H9 (cell line): Measurements from ENCODE around the gene ACAP3. TPM values are rescaled to one million over a fixed set of nuclear protein-coding genes. Genes with fewer than 3 reads are reported as not detected.

Experiments
- DNase-seq: peaks from one replicate; pipeline ENCODE4 v3.0.0-alpha.2; 2017
- H2AFZ ChIP-seq: one replicate; pipeline ENCODE4 v1.6.1; 2013; ENCODE audit warnings: mild to moderate bottlenecking, low read length, control low read depth, moderate library complexity
- H2AK5ac ChIP-seq: 2 replicates; pipeline ENCODE4 v1.6.1; 2013; ENCODE audit warnings: low read length, control low read depth, mixed read lengths; ENCODE audit not compliant: insufficient read length
- H2BK120ac ChIP-seq: one replicate; pipeline ENCODE4 v1.6.1; 2013; ENCODE audit warnings: low read depth, mild to moderate bottlenecking, low read length, control low read depth, inconsistent platforms; ENCODE audit not compliant: poor library complexity, severe bottlenecking
- H2BK12ac ChIP-seq: 2 replicates; pipeline ENCODE4 v1.6.1; 2013; ENCODE audit warnings: low read length, control low read depth, mixed read lengths, low read depth; ENCODE audit not compliant: insufficient read length
- H2BK15ac ChIP-seq: 2 replicates; pipeline ENCODE4 v1.6.1; 2013; ENCODE audit warnings: low read depth, low read length, control low read depth
- H2BK20ac ChIP-seq: one replicate; pipeline ENCODE4 v1.6.1; 2013; ENCODE audit warnings: low read depth, mild to moderate bottlenecking, low read length, control low read depth, inconsistent platforms; ENCODE audit not compliant: poor library complexity, severe bottlenecking
- H2BK5ac ChIP-seq: 2 replicates; pipeline ENCODE4 v1.6.1; 2013; ENCODE audit warnings: low read length, control low read depth, mixed read lengths; ENCODE audit not compliant: insufficient read length
- H3K14ac ChIP-seq: 2 replicates; pipeline ENCODE4 v1.6.1; 2013; ENCODE audit warnings: low read length, control low read depth; ENCODE audit not compliant: insufficient read depth
- H3K18ac ChIP-seq: 2 replicates; pipeline ENCODE4 v1.6.1; 2013; ENCODE audit warnings: low read depth, mild to moderate bottlenecking, mixed read lengths, low read length, control low read depth; ENCODE audit not compliant: insufficient read length
- H3K23ac ChIP-seq: 2 replicates; pipeline ENCODE4 v1.6.1; 2013; ENCODE audit warnings: low read length, control low read depth, mixed read lengths, low read depth; ENCODE audit not compliant: insufficient read length
- H3K23me2 ChIP-seq: 2 replicates; pipeline ENCODE4 v1.6.1; 2013; ENCODE audit warnings: low read depth, mild to moderate bottlenecking, mixed read lengths, low read length, control low read depth; ENCODE audit not compliant: insufficient read length, poor library complexity, severe bottlenecking
- H3K27ac ChIP-seq: 2 replicates; pipeline ENCODE4 v1.5.1; 2013; ENCODE audit warnings: low read length, control low read depth, mixed read lengths, low read depth; ENCODE audit not compliant: insufficient read length
- H3K27me3 ChIP-seq: 2 replicates; pipeline ENCODE4 v1.6.1; 2013; ENCODE audit warnings: low read length, control low read depth, inconsistent platforms; ENCODE audit not compliant: insufficient read depth
- H3K4ac ChIP-seq: 2 replicates; pipeline ENCODE4 v1.6.1; 2013; ENCODE audit warnings: low read depth, mild to moderate bottlenecking, control low read depth, inconsistent platforms, low read length, moderate library complexity
- H3K4me1 ChIP-seq: 2 replicates; pipeline ENCODE4 v1.6.1; 2013; ENCODE audit warnings: low read length, control low read depth, inconsistent platforms; ENCODE audit not compliant: insufficient read depth
- H3K4me2 ChIP-seq: 2 replicates; pipeline ENCODE4 v1.6.1; 2013; ENCODE audit warnings: low read length, control low read depth, mixed read lengths; ENCODE audit not compliant: insufficient read length, insufficient read depth
- H3K56ac ChIP-seq: 2 replicates; pipeline ENCODE4 v1.6.1; 2013; ENCODE audit warnings: low read depth, mild to moderate bottlenecking, mixed read lengths, low read length, control low read depth; ENCODE audit not compliant: insufficient read length
- H3K79me1 ChIP-seq: 2 replicates; pipeline ENCODE4 v1.6.1; 2013; ENCODE audit warnings: low read depth, mild to moderate bottlenecking, moderate library complexity, low read length, control low read depth, inconsistent platforms; ENCODE audit not compliant: insufficient read depth, poor library complexity, severe bottlenecking
- H3K79me2 ChIP-seq: 2 replicates; pipeline ENCODE4 v1.6.1; 2013; ENCODE audit warnings: low read length, control low read depth, inconsistent platforms; ENCODE audit not compliant: insufficient read depth
- H3K9ac ChIP-seq: 2 replicates; pipeline ENCODE4 v1.6.1; 2013; ENCODE audit warnings: low read length, control low read depth, mixed read lengths; ENCODE audit not compliant: insufficient read length; ENCODE audit errors: extremely low read depth
- H3K9me3 ChIP-seq: one replicate; pipeline ENCODE4 v1.6.1; 2013; ENCODE audit warnings: low read depth, low read length, inconsistent platforms; ENCODE audit not compliant: control insufficient read depth
- H3T11ph ChIP-seq: one replicate; pipeline ENCODE4 v1.6.1; 2013; ENCODE audit warnings: mild to moderate bottlenecking, low read length, control low read depth, inconsistent platforms
- H4K20me1 ChIP-seq: one replicate; pipeline ENCODE4 v1.6.1; 2013; ENCODE audit not compliant: control insufficient read depth, insufficient read length, insufficient read depth
- H4K5ac ChIP-seq: 2 replicates; pipeline ENCODE4 v1.6.1; 2013; ENCODE audit warnings: low read depth, mild to moderate bottlenecking, mixed read lengths, low read length, control low read depth; ENCODE audit not compliant: insufficient read length
- H4K8ac ChIP-seq: replicated peaks from 2 replicates; pipeline ENCODE4 v1.6.1; 2013; ENCODE audit warnings: low read length, control low read depth, mixed read lengths, low read depth; ENCODE audit not compliant: insufficient read length
- H4K91ac ChIP-seq: 2 replicates; pipeline ENCODE4 v1.6.1; 2013; ENCODE audit warnings: low read depth, mild to moderate bottlenecking, moderate library complexity, mixed read lengths, low read length, control low read depth; ENCODE audit not compliant: insufficient read length
- H3K27ac Mint-ChIP-seq, 3 experiments: 2 replicates in 2 of 3; 3 replicates in 1 of 3; pipeline ENCODE4 v1.8.0; 2020 to 2021; ENCODE audit warnings: mixed read lengths in 3 of 3, mild to moderate bottlenecking in 1 of 3, moderate library complexity in 1 of 3
- H3K27me3 Mint-ChIP-seq: 2 replicates; pipeline ENCODE4 v1.8.0; 2021; ENCODE audit warnings: low read depth, mild to moderate bottlenecking, moderate library complexity, mixed read lengths
- H3K36me3 Mint-ChIP-seq, 3 experiments: 2 replicates in 2 of 3; 3 replicates in 1 of 3; pipeline ENCODE4 v1.8.0; 2020 to 2021; ENCODE audit warnings: low read depth in 3 of 3, mixed read lengths in 3 of 3; ENCODE audit not compliant: insufficient read depth in 1 of 3
- H3K4me1 Mint-ChIP-seq, 2 experiments: 2 replicates each; pipeline ENCODE4 v1.8.0; 2020; ENCODE audit warnings: mixed read lengths in 2 of 2
- H3K4me3 Mint-ChIP-seq, 2 experiments: 2 replicates in 1 of 2; 3 replicates in 1 of 2; pipeline ENCODE4 v1.8.0; 2020 to 2021; ENCODE audit warnings: mild to moderate bottlenecking in 2 of 2, mixed read lengths in 2 of 2, moderate library complexity in 1 of 2
- H3K9me3 Mint-ChIP-seq, 2 experiments: 2 replicates in 1 of 2; 3 replicates in 1 of 2; pipeline ENCODE4 v1.8.0; 2020; ENCODE audit warnings: mild to moderate bottlenecking in 2 of 2, mixed read lengths in 2 of 2, moderate library complexity in 1 of 2
- CTCF ChIP-seq: fragments of 200-600 bp; sonication (generic); conservative IDR thresholded peaks from 3 replicates; pipeline ENCODE4 v1.8.0; 2021; ENCODE audit warnings: antibody characterized with exemption, mild to moderate bottlenecking
- WGBS: extraction: QIAGEN DNeasy Blood & Tissue Kit; methylation state at CpG from one replicate; pipeline ENCODE4 v1.1.7; 2013; ENCODE audit warnings: missing lambda C conversion rate, low lambda C conversion rate, mixed read lengths; ENCODE audit not compliant: insufficient read length; ENCODE audit errors: extremely low coverage; 5-methylcytosine and 5-hydroxymethylcytosine counted together
- long read RNA-seq: library from polyadenylated mRNA; unstranded; transcript quantifications from one replicate; pipeline ENCODE4 v2.0.0, GENCODE V29; 2020
- total RNA-seq: library from RNA; stranded (reverse); gene quantifications from 2 replicates; pipeline ENCODE4 v1.2.1, GENCODE V29; 2021

The ACAP3 gene
- total RNA-seq: 39.5 and 41.4 TPM in 2 replicates
- long read RNA-seq, partial matches to known transcripts: 0 of 5 reads
- long read RNA-seq, other reads (novel, unspliced or antisense): 4 of 5 reads

GRCh38 chr1:1307923-1308755 lies at the start of gene ACAP3, which contains the start of gene PUSL1:
TSS of gene ACAP3 (minus strand) at chr1:1307930. CDS start at chr1:1307815, 115 bp downstream.
TSS of gene PUSL1 (plus strand) at chr1:1308597. CDS start at chr1:1308644, 47 bp downstream.
- Histone ChIP-seq H3K27ac (no peak within 1 kb of the TSS), H3T11ph (no peak within 1 kb of the TSS)
- H3K27ac Mint-ChIP-seq: peak within 1 kb of the TSS in 1 of 3 experiments; percentile 77; a peak in 1 of 7 replicates

More at GRCh38 chr1:1307923-1308755, at the start of gene ACAP3, which contains the start of gene PUSL1:
- peak within 1 kb of the TSS; percentile 80 to 86 for H3K4me3 Mint-ChIP-seq
- Histone ChIP-seq H2BK120ac (no peak within 1 kb of the TSS), H2BK12ac (no peak within 1 kb of the TSS), H3K14ac (no peak within 1 kb of the TSS; the same call in 1 of the 2 replicates), H2AK5ac (no peak within 1 kb of the TSS), H3K9ac (peak within 1 kb of the TSS; percentile 33), H3K27me3 (no peaks in the 10 kb centered on the region), H2BK15ac (no peak within 1 kb of the TSS), H3K9me3 (no peaks in the 10 kb centered on the region), H4K5ac (no peak within 1 kb of the TSS), H2AFZ (no peak within 1 kb of the TSS), H3K79me1 (no peaks in the 10 kb centered on the region), H3K23ac (no peak within 1 kb of the TSS), H4K20me1 (no peaks in the 10 kb centered on the region), H3K4me2 (peak within 1 kb of the TSS; percentile 46), H3K18ac (no peak within 1 kb of the TSS), H3K4me1 (peaks cover 5% of the 10 kb centered on the region; the same call in 1 of the 2 replicates), H3K23me2 (peaks cover 15% of the 10 kb centered on the region), H3K4ac (no peak within 1 kb of the TSS), H2BK5ac (no peak within 1 kb of the TSS), H4K91ac (no peak within 1 kb of the TSS), H2BK20ac (no peak within 1 kb of the TSS), H3K56ac (no peak within 1 kb of the TSS), H3K79me2 (no peaks in the 10 kb centered on the region), H4K8ac (no peak within 1 kb of the TSS)
- peaks cover 18 to 31% of the 10 kb centered on the region in 2 experiments for H3K4me1 Mint-ChIP-seq
- peaks cover 3% of the 10 kb centered on the region; the same call in 1 of the 2 replicates for H3K27me3 Mint-ChIP-seq
- DNase-seq: peak; percentile 83
- TF ChIP-seq CTCF: no peak
- whole genome bisulfite sequencing: no CpG with 5 or more reads among the region's 131 CpGs
- H3K36me3 Mint-ChIP-seq: peaks cover 0 to 18% (median 12%) of the 10 kb centered on the region in 3 experiments; a peak in 6 of 7 replicates
- no peaks in the 10 kb centered on the region; a peak in 1 of 5 replicates for H3K9me3 Mint-ChIP-seq
